Glutamatergic neuron (in vitro differentiated cells): ENCODE results near the gene CAMTA1. TPM values are rescaled to one million over a fixed set of nuclear protein-coding genes. Genes with fewer than 3 reads are reported as not detected.

ENCODE experiments used
- DNase-seq: peaks from one replicate; pipeline ENCODE4 v3.0.0; 2022
- H3K27ac Mint-ChIP-seq: one replicate; pipeline ENCODE4 v1.8.0; 2020; ENCODE audit warnings: mild to moderate bottlenecking, mixed read lengths, inconsistent platforms; ENCODE audit not compliant: unreplicated experiment
- H3K27me3 Mint-ChIP-seq: one replicate; pipeline ENCODE4 v1.8.0; 2020; ENCODE audit warnings: mild to moderate bottlenecking, moderate library complexity, mixed read lengths, inconsistent platforms; ENCODE audit not compliant: unreplicated experiment
- H3K36me3 Mint-ChIP-seq: one replicate; pipeline ENCODE4 v1.8.0; 2020; ENCODE audit warnings: mild to moderate bottlenecking, mixed read lengths, inconsistent platforms; ENCODE audit not compliant: unreplicated experiment
- H3K4me1 Mint-ChIP-seq: one replicate; pipeline ENCODE4 v1.8.0; 2020; ENCODE audit warnings: mild to moderate bottlenecking, low read depth, mixed read lengths, inconsistent platforms; ENCODE audit not compliant: unreplicated experiment
- H3K4me3 Mint-ChIP-seq: one replicate; pipeline ENCODE4 v1.8.0; 2020; ENCODE audit warnings: mild to moderate bottlenecking, mixed read lengths, inconsistent platforms; ENCODE audit not compliant: unreplicated experiment
- H3K9me3 Mint-ChIP-seq: one replicate; pipeline ENCODE4 v1.8.0; 2020; ENCODE audit warnings: mild to moderate bottlenecking, moderate library complexity, mixed read lengths, inconsistent platforms; ENCODE audit not compliant: unreplicated experiment
- CTCF ChIP-seq: fragments of 200-600 bp; sonication (generic); IDR thresholded peaks from one replicate; pipeline ENCODE4 v1.5.0; 2021; ENCODE audit not compliant: partially characterized antibody, unreplicated experiment
- total RNA-seq: library from RNA; stranded (reverse); fragmentation: NEBNext Ultra II Directional; extraction: Animal tissue kit (Norgen Biotek cat#: 25700); gene quantifications from one replicate; pipeline ENCODE4 v1.2.1, GENCODE V29; 2021; ENCODE audit not compliant: unreplicated experiment

CAMTA1 gene
- total RNA-seq, 1 donor from 2014 or later: 77.2 TPM

- no peak for DNase-seq
- Mint-ChIP-seq H3K9me3 (peaks cover 4% of the 10 kb centered on the region), H3K27ac (no peak overlapping the region), H3K4me3 (no peak overlapping the region), H3K4me1 (peaks cover 2% of the 10 kb centered on the region), H3K27me3 (peaks cover 4% of the 10 kb centered on the region), H3K36me3 (no peaks in the 10 kb centered on the region)
- TF ChIP-seq CTCF: no peak
Measured at GRCh38 chr1:7580923-7581753, 795.9 kb downstream of the CAMTA1 start.

- no peak for DNase-seq
Measured at GRCh38 chr1:7581754-7582459, 796.7 kb downstream of the CAMTA1 start.

GRCh38 chr1:7582460-7582972 lies 797.3 kb downstream of the CAMTA1 start:
- H3K36me3 Mint-ChIP-seq: no peaks in the 10 kb centered on the region
- no peak for DNase-seq
- H3K4me1 Mint-ChIP-seq: peaks cover 2% of the 10 kb centered on the region
- no peak for TF ChIP-seq CTCF
- H3K27ac Mint-ChIP-seq: no peak overlapping the region
- no peak overlapping the region for H3K4me3 Mint-ChIP-seq
- no peaks in the 10 kb centered on the region for H3K27me3 Mint-ChIP-seq
- H3K9me3 Mint-ChIP-seq: peaks cover 4% of the 10 kb centered on the region

More at GRCh38 chr1:7581754-7582459, 796.7 kb downstream of the CAMTA1 start:
- H3K9me3 Mint-ChIP-seq: peaks cover 4% of the 10 kb centered on the region
- H3K4me3 Mint-ChIP-seq: no peak overlapping the region
- H3K36me3 Mint-ChIP-seq: no peaks in the 10 kb centered on the region
- H3K27me3 Mint-ChIP-seq: no peaks in the 10 kb centered on the region
- H3K4me1 Mint-ChIP-seq: peaks cover 2% of the 10 kb centered on the region
- H3K27ac Mint-ChIP-seq: no peak overlapping the region
- no peak for TF ChIP-seq CTCF

- Mint-ChIP-seq H3K4me3 (no peak overlapping the region), H3K9me3 (peaks cover 4% of the 10 kb centered on the region), H3K27ac (no peak overlapping the region), H3K4me1 (peaks cover 4% of the 10 kb centered on the region), H3K36me3 (no peaks in the 10 kb centered on the region), H3K27me3 (no peaks in the 10 kb centered on the region)
- TF ChIP-seq CTCF: no peak
- DNase-seq: no peak
Measured at GRCh38 chr1:7583291-7584096, 798.2 kb downstream of the CAMTA1 start.
